Epidermal melanocyte (primary cell): ENCODE measurements around the gene L3MBTL4.
"Not testable (repeated sequence)": the region's sequence is repeated elsewhere in the genome, so short reads cannot be mapped to it uniquely, and the experiment has no call there.

Experiments
- DNase-seq: peaks from one replicate; pipeline ENCODE4 v3.0.0; 2011; ENCODE audit warnings: low spot score; ENCODE audit not compliant: insufficient read length

L3MBTL4 gene

GRCh38 chr18:6311456-6312215, 103.1 kb downstream of the L3MBTL4 start:
- DNase-seq, result no peak

GRCh38 chr18:6310714-6311113, 104.0 kb downstream of the L3MBTL4 start:
- DNase-seq, result no peak

GRCh38 chr18:6297875-6298274, 116.8 kb downstream of the L3MBTL4 start:
- DNase-seq, result no peak

DNA sequence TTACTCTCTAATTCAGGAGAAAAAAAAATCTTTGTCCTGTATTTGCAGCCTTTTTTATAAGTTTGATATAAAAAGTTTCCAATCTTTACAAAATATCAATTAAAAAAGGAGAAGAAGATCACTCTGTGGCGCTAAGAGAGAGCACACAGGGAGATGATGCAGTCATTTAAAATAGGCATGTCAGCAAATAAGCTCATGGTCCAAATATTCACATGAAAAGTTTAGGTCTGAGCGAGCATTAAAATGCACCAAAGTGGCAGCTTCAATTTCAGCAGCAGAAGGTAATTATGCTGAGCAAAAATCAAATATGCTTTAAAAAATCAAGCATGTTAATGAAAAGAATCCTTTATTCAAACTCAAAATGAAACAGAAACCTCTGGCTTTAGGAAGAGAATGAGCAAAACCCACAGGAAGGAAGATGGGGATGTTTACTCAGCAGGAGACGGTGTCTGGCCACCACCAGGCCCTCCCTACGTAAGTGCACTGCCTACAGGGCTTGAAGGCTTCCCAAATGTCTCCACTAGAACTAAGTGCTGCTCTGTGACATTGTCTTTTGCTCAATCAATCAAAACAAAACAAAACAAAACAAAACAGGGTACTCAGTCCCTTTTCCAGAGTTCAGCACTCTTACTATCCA, 120.4 kb downstream of the L3MBTL4 start:
- peak; percentile 40 for DNase-seq

- no peak for DNase-seq
Observed at GRCh38 chr18:6289843-6290242, 124.9 kb downstream of the L3MBTL4 start.

GRCh38 chr18:6286585-6286984, 128.1 kb downstream of the L3MBTL4 start:
- no peak for DNase-seq

DNA sequence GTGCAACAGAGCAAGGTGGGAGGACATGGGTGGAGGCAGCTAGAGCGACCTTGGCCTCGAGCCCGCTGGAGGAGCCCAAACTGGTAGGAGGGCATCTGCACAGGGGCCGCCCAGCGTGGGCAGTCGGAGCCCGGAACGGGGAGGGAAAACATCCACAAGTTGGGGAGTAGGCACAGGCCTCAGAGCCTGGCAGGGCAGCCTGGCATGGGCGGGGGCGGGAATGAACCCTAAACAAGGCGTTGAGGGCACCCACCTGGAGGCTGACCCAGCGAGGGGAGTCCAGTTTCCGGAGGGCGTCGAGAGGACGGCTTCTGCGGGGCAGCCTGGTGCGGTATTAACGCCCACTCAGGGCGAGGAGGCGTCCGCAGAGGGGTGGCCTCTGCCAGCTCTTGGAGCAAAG, 129.9 kb downstream of the L3MBTL4 start:
- no peak for DNase-seq

- DNase-seq, result no peak
Observed at GRCh38 chr18:6284300-6284699, 130.4 kb downstream of the L3MBTL4 start.

DNA sequence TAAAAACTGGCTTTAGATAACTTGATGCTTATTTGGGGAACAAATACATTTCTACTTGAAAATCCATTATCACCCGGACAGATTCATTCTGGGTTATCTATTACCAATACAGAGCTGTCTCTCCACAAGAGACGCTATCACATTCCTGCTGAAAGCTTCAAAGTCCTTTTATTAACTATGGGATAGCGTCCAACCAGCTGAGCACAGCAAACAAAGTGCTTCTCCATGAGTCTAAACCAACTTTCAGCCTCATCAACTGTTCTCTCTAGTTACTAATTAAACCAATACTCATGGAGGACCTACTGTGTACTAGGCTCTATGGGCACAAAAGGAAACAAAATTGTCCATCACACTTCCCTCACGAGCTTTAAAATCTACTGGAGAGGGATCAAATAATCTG, 132.8 kb downstream of the L3MBTL4 start:
- DNase-seq, result no peak

- no peak for DNase-seq
Observed at GRCh38 chr18:6280211-6280743, 134.4 kb downstream of the L3MBTL4 start.

- no peak for DNase-seq
Observed at GRCh38 chr18:6279308-6279707, 135.4 kb downstream of the L3MBTL4 start.

- no peak for DNase-seq
Observed at GRCh38 chr18:6273423-6273822, 141.3 kb downstream of the L3MBTL4 start.

- DNase-seq, result not testable (repeated sequence)
Observed at GRCh38 chr18:6272144-6272543, 142.6 kb downstream of the L3MBTL4 start.

GRCh38 chr18:6271585-6271984, 143.1 kb downstream of the L3MBTL4 start:
- DNase-seq, result no peak

- DNase-seq, result no peak
Observed at GRCh38 chr18:6270771-6271216, 143.9 kb downstream of the L3MBTL4 start.

DNA sequence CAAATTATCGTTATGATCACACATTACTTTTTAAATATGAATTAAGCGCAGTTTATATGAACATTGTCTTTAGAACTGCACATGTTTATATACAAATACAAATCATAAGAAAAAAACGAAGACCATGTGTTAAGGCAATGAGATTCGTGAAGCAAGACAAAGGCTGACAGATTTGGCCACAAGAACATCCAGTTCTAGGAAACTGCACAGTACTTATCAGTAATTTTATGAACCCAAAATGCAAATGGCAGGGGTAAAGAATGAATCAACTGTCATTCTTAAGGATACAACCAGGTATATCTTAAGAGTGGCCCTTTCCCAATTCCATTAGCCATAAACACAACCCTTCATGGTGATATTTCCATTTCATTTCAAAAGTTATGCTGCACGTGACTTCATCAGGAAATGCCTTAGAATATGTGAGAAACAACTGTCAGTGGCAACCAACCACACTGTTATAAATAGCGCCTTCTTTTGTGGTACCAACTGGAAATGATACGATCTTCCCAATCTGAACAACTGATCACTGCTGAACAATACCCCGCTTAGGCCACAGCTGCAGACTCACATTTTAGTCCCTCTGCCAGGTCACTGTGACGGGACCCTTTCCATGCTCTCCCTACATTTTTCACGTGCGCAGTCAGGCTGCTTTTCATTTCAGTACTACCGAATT, 144.9 kb downstream of the L3MBTL4 start:
- no peak for DNase-seq

GRCh38 chr18:6266212-6266611, 148.5 kb downstream of the L3MBTL4 start:
- no peak for DNase-seq

GRCh38 chr18:6261938-6262337, 152.8 kb downstream of the L3MBTL4 start:
- no peak for DNase-seq

DNA sequence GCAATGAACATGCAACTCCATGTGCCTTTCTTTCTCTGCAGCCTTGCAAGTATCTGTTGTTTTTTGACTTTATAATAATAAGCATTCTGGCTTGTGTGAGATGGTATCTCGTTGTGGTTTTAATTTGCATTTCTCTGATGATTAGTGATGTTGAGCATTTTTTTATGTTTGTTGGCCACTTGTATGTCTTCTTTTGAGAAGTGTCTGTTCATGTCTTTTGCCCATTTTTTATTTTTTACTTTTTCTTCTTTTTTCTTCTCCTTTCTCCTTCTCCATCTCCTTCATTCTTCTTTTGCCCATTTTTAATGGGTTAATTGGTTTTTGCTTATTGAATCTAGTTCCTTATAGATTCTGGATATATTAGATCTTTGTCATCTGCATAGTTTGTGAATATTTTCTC, 155.4 kb downstream of the L3MBTL4 start:
- not testable (repeated sequence) for DNase-seq

- no peak for DNase-seq
Observed at GRCh38 chr18:6257950-6258349, 156.8 kb downstream of the L3MBTL4 start.

- no peak for DNase-seq
Observed at GRCh38 chr18:6256521-6256920, 158.2 kb downstream of the L3MBTL4 start.

- no peak for DNase-seq
Observed at GRCh38 chr18:6255886-6256285, 158.8 kb downstream of the L3MBTL4 start.
